Erythroblast (primary cell): ENCODE measurements around the gene NACAD.

Experiments
- GATA1 ChIP-seq: IDR thresholded peaks from 2 replicates; pipeline ENCODE4 v1.6.1; 2011; ENCODE audit warnings: low read depth, mild to moderate bottlenecking, control low read depth, low read length, moderate library complexity
- POLR2A ChIP-seq: IDR thresholded peaks from 2 replicates; pipeline ENCODE4 v1.6.1; 2011; ENCODE audit warnings: mild to moderate bottlenecking, low read length

GRCh38 chr7:45036796-45037195 is 52.0 kb downstream of the NACAD start:
- TF ChIP-seq POLR2A (no peak), GATA1 (no peak)
